GM19023 (cell line): ENCODE data around the gene CDIP1.

Experiments used
- ATAC-seq: cut with Tn5 transposase; IDR thresholded peaks from one replicate; pipeline ENCODE4 v1.9.1; 2021; ENCODE audit warnings: mild to moderate bottlenecking, moderate library complexity; ENCODE audit not compliant: unreplicated experiment

The CDIP1 gene

DNA sequence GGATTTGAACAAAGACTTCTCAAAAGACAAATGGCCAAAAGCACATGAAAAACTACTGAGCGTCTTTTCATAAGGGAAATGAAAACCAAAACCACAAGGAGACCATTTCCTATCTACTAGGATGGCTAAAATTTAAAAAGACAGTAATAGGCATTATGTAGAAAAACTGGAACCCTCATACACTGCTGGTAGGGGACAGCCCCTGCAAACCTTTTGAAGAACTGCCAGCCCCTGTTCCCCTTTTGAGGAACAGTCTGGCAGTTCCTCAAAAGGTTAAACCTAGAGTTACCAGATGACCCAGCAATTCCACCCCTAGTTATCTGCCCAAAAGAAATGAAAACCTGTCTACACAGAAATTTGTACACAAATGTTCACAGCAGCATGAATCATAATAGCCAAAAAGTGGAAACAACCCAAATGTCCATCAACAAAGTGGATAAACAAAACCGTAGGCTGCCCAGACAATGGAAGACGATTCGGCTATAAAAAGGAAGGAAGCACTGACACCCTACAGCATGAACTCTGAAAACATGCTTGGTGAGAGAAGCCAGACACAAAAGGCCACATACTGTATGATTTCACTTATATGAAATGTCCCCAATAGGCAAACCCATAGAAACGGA is 22.9 kb downstream of the CDIP1 start:
- no peak for ATAC-seq

DNA sequence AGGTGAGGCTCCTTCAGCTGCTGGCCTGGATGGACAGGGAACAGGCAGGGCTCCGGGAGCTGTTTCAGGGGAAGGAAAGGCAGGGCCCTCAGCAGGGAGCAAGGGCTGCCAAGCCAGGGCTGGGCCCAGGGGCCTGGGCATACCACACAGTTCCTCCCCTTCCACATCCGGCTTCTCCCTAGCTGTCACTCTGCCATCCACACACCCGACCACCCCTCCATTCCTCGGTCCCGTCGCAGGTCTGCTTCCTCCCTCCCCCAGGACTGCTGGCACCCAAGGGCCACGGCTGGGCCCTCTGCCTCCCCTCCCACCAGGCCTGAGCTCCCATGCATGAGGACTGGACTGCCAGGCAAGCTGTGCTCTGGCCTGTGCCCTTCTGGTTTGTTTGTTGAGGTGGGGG is 24.0 kb downstream of the CDIP1 start:
- ATAC-seq, result no peak

DNA sequence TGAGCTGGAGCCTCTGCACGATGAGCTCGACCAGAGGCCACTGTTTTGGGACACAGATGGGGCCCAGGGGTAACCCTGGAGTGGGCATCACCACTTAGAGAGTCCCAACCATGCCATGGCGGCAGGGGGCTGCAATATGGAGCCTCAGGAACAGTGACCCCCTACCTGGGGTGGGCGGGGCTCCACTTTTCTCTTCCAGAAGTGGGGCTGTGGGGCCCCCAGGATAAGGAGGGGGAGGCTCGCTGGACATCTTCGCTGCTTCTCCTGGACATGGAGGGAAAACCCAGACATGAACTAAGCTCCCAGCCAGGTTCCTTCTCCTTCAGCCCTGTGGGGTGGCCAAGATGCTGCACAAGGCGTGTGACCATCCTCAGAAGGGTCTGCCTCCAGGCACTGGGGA is 24.7 kb downstream of the CDIP1 start:
- ATAC-seq, result no peak

DNA sequence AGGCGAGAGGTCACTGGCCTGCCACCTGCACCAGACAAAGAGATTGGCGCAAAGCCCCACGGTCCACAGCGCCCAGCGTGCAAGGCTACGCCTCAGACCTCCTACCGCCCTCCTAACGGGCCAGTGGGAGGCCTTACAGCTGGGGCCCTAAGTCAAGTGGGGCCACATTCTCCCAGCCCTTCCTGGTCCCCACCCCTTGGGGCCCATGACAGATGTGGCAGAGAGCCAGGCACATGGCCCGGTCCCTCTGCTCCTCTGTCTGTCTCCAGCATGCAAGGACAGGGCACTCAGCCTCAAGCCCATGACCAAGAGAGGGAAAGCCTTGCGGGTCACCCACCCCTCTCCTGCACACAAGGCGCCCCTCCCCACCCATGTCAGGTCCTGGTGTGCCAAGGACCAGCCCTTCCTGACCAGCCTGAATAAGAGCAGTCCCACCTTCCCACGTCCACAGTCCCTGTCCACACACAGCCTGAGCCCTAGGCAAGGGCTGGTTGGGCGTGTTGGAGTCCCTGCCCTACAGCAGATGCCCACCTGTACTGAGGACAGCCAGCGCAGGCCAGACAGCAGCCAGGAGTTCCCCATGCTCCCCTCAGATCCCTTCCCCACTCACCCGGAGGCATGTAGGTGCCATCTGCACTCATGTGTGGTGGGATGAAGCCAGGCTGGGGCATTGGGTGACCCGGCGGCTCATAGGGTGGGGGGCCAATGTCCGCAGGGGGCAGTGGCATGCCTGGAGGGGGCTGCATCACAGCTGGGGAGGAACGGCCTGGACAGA is 25.3 kb downstream of the CDIP1 start:
- no peak for ATAC-seq

DNA sequence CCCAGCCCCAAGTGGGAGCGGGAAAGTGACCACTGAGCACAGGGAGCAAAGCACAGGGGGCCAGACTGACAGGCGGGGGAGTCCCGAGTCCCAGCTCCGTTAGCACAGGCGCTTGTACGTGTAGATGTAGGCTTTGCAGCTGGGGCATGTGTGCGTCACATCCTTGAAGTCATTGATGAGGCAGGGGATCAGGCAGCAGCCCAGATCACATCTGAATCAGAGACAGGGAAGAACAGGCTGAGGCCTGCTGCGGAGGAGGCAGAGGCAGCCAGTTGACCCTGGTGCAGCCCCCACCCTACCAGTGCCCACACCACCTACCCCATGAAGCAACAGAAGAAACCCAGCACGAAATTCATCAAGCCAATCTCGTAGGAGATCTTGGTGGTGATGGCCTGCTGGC is 26.1 kb downstream of the CDIP1 start:
- ATAC-seq, result no peak

DNA sequence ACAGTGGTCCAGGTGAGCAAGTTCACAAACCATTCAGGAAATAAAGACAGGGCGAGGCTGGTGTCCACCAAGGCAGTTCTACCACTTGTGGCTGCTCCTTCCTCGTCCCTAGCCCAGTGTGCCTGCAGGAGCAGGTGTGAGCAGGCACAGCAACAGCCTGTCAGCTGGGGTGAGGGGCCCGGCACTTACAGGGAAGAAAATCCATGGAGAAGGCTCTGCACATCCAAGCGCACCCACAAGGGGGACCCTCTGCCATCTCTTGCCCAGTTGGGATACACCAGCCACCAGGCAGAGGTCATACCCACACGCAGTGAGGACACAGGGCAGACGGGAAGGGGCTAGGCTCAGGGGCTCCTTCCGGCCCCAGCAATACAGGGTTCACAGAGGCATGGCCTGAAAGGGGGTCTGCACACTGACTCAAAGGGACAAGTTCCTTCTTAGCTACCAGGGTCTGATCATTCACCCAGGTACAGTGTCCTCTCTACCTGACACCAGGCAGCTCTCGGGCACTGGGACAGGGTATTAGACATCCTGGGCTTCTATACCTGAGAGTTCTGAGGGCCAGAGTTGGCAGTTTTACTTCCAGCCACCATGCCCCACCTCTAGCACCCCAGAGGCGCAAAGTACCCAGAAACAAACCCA is 27.0 kb downstream of the CDIP1 start:
- ATAC-seq, result no peak

DNA sequence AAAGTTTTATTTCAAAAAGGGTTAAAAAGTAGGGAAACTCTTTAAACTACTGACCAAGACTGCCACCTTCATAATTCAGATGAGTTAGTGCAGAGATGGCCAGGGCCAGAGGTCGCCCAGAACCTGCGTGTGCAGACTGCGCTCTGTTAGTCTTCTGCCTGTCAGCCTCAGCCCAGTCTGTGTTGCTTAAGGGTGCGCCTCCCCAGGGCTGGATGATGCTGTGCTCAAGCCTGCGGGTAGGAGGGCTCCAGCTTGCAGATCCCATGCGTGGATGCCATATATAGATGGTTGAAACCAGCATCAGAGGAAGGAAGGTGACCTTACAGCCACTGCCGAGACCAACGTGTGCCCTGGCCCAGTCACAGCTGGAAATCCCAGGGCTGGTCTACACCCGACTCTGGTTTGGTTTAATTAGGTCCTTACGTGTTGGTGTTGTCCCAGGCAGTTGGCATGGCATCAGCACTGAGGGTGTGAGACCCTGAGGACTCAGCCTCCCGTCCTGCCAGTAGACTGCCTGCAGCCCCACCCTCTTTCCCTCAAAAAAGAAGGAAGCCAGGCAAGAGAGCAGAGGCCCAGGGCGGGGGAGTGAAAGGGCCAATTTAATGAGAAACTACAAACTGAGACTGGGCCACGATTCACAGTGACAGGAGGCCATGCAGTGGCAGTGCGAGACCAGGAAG is 27.7 kb downstream of the CDIP1 start:
- no peak for ATAC-seq

DNA sequence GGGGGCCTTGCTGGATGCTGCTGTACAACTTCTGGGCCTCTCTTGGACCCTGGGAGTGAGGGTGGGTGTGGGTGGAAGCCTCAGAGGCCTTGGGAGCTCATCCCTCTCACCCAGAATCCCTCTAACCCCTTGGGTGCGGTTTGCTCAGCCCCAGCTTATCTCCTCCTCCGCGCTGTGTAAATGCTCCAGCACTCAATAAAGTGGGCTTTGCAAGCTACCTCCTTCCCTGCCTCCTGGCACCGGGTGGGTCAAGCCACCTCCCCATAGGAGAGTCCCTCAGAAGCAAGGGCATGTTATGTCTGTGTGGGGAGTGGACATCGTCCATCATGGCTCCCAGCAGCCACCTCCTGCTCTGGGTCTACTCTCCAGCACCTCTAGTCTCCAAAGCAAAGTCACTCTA is 28.4 kb downstream of the CDIP1 start:
- ATAC-seq, result no peak

DNA sequence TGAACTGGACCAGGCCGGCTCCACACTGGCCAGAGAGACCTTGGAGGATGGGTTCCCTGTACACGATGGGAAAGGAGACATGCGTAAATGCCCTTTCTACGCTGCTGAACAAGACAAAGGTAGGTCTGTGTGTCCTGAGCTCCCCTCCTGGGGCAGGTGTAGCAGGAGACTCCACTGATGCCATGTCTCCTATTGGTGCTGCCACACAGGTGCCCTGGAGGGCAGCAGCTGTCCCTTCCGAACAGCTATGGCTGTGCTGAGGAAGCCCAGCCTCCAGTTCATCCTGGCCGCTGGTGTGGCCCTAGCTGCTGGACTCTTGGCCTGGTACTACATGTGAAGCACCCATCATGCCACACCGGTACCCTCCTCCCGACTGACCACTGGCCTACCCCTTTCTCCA is 29.2 kb downstream of the CDIP1 start:
- no peak for ATAC-seq

DNA sequence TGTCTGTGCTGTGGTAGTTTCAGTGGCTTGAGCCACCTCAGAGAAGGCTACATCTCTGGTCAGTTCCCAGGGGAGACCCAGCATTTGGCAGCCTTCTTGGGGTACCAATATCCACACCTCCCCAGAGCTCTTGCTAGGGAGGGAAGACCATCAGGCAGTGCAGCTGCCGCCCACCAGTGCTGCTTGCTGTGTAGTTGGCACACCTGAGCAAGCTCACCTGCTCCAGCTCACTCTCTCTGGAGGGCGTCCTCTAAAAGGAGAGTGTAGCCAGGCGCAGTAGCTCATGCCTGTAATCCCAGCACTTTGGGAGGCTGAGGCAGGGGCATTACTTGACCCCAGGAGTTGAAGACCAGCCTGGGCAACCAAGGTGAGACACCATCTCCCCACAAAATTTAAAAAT is 29.8 kb downstream of the CDIP1 start:
- no peak for ATAC-seq

DNA sequence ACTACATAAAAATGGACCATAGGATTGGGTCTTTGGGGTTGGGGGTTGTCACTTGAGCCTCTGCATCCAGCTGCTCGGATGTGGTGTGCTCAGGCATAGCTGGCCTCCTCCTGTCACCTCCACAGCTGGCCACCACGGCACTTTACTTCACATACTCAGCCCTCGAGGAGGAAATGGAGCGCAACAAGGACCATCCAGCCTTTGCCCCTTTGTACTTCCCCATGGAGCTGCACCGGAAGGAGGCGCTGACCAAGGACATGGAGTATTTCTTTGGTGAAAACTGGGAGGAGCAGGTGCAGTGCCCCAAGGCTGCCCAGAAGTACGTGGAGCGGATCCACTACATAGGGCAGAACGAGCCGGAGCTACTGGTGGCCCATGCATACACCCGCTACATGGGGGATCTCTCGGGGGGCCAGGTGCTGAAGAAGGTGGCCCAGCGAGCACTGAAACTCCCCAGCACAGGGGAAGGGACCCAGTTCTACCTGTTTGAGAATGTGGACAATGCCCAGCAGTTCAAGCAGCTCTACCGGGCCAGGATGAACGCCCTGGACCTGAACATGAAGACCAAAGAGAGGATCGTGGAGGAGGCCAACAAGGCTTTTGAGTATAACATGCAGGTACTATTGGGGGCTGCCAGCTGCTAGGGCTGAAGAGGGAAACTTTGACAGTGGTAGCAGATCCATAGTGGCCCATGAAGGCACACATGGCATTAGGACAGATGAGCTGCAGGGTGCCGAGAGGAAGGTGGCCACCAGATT is 30.8 kb downstream of the CDIP1 start:
- no peak for ATAC-seq

DNA sequence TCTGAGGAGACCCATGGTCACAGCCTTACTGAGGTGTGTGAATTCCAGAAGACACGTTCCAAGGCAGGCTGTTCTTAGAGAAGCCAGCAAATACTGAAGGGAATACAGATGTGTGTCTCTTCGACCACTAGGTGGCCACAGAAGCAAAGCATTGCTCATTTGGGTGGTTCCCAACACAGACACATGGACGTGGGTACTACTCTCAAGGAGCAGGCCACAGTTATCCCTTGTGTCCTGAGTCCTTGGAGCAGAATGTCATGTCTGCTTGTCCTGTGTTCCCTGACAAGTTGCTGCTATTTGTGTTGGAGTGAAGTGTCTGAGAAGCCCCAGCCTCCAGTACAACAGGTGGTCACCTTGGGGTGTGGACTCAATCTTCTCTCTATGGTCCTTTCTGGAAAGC is 32.1 kb downstream of the CDIP1 start:
- no peak for ATAC-seq

DNA sequence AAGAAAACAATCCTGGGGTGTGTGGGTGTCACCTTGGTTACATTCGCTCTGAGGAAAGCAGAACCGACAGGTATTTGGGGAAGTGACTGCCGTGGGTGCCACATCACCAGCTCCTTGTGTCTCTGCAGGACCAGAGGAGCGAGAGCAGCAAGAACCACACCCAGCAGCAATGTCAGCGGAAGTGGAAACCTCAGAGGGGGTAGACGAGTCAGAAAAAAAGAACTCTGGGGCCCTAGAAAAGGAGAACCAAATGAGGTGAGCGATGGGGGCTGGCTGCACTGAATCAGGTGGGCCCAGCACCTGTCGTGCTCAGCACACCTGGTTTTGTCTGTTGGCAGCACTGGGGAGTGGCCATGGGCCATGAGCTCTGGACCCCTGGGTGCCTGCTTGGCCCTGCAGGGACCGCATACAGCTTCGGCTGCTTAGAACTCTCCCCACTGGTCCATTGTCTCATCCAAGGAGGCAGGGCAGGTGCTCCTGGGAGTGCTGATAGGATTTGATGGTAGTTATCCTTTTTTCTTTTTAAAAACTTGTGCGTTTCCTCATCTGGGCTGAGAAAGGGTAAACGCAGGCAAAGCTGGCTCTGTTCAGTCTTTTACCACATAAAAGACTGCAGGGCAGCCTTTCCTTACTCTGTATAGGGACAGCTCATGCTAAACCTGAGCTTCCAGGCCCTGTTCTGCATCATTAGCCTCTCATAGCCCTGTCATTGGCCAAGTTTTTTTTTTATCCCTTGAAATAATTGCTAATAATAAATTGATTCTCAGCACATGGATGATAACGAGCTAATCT is 33.0 kb downstream of the CDIP1 start:
- ATAC-seq, result peak; percentile 73

DNA sequence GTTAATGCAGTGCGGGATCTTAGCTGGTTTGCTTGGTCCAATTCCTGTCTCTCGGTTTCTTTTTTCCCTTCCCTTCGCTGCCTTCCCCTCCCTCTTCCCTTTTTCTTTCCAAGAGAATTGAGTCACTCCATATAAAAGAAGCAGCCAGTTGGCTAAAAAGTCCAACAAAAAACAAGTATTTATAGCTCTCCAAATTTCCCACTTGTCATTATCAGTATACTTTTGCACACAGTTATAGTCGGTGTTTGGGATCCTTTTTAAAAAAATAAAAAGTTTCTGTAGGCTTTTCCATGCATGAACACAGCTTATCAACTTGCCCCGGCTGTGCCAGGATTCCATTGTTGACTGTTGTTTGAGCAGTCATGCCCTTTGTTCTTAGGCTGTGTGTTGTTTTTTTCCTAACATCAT is 37.5 kb downstream of the CDIP1 start:
- no peak for ATAC-seq

DNA sequence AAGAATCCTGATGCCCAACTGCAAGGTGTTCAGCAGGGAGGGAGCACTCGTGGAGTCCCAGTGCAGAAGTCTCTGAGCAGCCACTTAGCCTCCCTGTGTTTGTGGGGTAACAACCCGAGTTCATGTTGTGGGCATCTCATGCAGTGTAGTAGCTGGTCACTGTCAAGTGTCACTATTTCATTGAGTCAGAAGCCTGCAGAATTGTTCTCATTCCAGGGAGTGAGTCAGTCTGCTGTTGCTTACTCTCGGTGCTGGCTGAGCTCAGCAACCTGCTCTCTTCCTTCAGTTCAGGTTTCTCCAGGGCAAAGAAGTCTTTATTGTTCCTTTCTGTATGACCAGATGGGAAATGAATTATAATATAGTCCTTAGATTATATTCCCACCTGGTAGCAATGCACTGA is 38.3 kb downstream of the CDIP1 start:
- no peak for ATAC-seq

DNA sequence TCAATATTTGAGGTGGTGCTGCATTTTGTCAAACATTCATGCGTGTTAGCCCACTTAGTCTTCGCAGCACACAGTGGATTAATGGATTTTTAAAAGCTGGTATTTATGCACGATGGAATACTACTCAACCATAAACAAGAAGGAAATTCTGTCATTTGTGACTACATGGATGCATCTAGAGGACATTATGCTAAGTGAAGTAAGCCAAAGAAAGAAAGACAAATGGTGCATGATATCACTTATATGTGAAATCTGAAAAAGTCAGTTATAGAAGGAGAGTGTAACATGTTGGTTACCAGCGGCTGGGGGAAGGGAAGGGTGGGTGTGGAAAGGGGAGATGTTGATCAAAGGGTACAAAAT is 39.4 kb downstream of the CDIP1 start:
- ATAC-seq, result no peak

DNA sequence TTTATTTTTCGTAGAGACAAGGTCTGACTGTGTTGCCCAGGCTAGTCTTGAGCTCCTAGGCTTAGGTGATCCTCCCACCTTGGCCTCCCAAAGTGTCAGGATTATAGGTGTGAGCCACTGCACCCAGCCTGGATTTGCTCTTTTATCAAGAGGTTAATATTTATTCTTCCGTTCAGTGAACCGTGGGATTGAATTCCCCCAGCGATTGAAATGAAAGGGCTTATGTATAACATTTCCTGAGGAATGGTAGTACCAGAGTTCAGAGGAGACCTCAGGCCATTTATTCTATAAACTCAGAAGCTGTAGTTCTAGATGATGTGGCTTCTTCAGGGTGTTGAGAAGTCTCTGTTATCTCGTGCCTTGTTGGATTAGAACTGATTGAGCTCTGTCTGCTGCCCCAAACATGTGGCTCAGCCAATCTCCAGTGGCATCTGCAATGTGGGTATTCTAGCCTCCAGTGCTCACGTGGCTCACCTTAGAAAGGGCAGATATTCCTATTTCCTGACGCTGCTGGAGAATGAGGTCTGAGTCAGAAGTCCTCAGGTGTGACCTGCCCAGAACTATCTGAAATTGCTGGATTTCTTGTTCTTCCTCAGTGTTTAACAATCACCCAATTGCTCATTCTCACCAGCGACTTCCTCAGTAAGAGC is 39.9 kb downstream of the CDIP1 start:
- ATAC-seq, result no peak

DNA sequence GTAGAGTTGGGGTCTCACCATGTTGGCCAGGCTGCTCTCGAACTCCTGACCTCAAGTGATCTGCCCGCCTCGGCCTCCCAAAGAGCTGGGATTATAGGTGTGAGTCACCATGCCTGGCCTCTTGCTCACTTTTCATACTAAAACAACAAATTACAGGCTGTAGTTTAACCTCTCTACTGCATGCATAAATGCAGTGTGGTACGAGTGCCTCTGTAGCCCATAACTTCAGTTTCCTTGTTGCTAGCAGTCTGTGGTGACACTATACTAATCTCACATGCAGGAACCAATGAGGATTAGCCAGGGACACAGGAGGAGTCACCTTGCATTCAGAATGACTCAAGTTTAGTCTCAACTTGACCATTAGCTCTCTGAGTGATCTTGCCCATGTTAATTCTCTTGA is 42.3 kb downstream of the CDIP1 start:
- ATAC-seq, result no peak

DNA sequence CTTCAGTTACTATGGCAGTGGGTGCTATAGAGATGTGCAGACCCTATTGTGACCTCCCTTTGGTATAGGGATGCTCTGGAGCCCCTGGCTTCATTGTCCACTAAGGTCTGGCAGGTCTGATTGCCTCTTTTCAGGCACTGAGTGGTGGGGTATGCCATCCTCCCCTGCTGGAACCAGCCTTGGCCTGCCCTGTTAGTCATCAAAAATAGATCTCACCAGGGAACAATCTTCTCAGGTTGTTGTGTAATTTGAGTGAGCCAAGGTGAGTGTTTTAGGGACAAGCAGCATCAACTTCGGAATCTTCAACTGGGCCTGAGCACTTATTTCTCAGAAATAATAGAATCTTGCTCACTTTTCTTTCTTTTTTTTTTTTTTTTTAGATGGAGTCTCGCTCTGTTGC is 42.8 kb downstream of the CDIP1 start:
- ATAC-seq, result no peak
